HG03135 (cell line): Measurements from ENCODE around the gene UNC45B.
"Not testable (repeated sequence)": the region's sequence is repeated elsewhere in the genome, so short reads cannot be mapped to it uniquely, and the experiment has no call there.

Experiments used
- ATAC-seq: cut with Tn5 transposase; IDR thresholded peaks from one replicate; pipeline ENCODE4 v1.9.1; 2021; ENCODE audit warnings: mild to moderate bottlenecking, moderate library complexity; ENCODE audit not compliant: unreplicated experiment

Gene UNC45B

GRCh38 chr17:35138218-35138617 is 9.4 kb upstream of the UNC45B start:
- no peak for ATAC-seq

GRCh38 chr17:35141681-35142466 is 5.7 kb upstream of the UNC45B start, which contains the start of gene NLE1:
NLE1 (minus strand) TSS chr17:35142303; CDS start chr17:35142275, 28 bp downstream.
- ATAC-seq: peak; percentile 85

GRCh38 chr17:35142467-35142796 is 5.2 kb upstream of the UNC45B start:
- ATAC-seq: no peak

GRCh38 chr17:35144840-35145239 is 2.8 kb upstream of the UNC45B start:
- no peak for ATAC-seq

- ATAC-seq: no peak
These were observed 1.3 kb upstream of the UNC45B start for GRCh38 chr17:35146214-35146833.

- no peak for ATAC-seq
These were observed 527 bp downstream of the UNC45B start for GRCh38 chr17:35148144-35148543.

- no peak for ATAC-seq
These were observed 2.3 kb downstream of the UNC45B start for GRCh38 chr17:35149941-35150340.

- not testable (repeated sequence) for ATAC-seq
These were observed 3.5 kb downstream of the UNC45B start for GRCh38 chr17:35151080-35151479.

GRCh38 chr17:35152421-35153140 is 5.0 kb downstream of the UNC45B start:
- no peak for ATAC-seq

- no peak for ATAC-seq
These were observed 6.9 kb downstream of the UNC45B start for GRCh38 chr17:35154196-35155165.

- no peak for ATAC-seq
These were observed 7.6 kb downstream of the UNC45B start for GRCh38 chr17:35155246-35155645.

GRCh38 chr17:35159940-35160339 is 12.3 kb downstream of the UNC45B start:
- ATAC-seq: no peak

GRCh38 chr17:35160354-35161201 is 13.0 kb downstream of the UNC45B start:
- ATAC-seq: no peak

- no peak for ATAC-seq
These were observed 13.7 kb downstream of the UNC45B start for GRCh38 chr17:35161281-35161761.

GRCh38 chr17:35162755-35163154 is 15.1 kb downstream of the UNC45B start:
- no peak for ATAC-seq

- no peak for ATAC-seq
These were observed 16.3 kb downstream of the UNC45B start for GRCh38 chr17:35163886-35164285.

GRCh38 chr17:35164716-35165115 is 17.1 kb downstream of the UNC45B start:
- ATAC-seq: no peak

- no peak for ATAC-seq
These were observed 18.9 kb downstream of the UNC45B start for GRCh38 chr17:35166526-35166925.

- no peak for ATAC-seq
These were observed 19.4 kb downstream of the UNC45B start for GRCh38 chr17:35167046-35167445.

- no peak for ATAC-seq
These were observed 20.0 kb downstream of the UNC45B start for GRCh38 chr17:35167666-35168065.
